ENCODE results near the gene ZFAND2A.

ZFAND2A gene

GRCh38 chr7:1188720-1189294, 28.8 kb upstream of the ZFAND2A start:
- DNase-seq (ENCODE audit: low read depth), result no peak
- no peak overlapping the region for H3K4me3 ChIP-seq (ENCODE audit: low read depth, low read length)
- TF ChIP-seq CTCF (IDR thresholded peaks at IDR 0.05; ENCODE audit: control insufficient read depth, extremely low read depth, insufficient read depth), result no peak

GRCh38 chr7:1187127-1187526, 27.1 kb upstream of the ZFAND2A start:
- no peak overlapping the region for H3K4me3 ChIP-seq (ENCODE audit: low read depth, low read length)
- no peak for DNase-seq (ENCODE audit: low read depth)
- no peak for TF ChIP-seq CTCF (IDR thresholded peaks at IDR 0.05; ENCODE audit: control insufficient read depth, extremely low read depth, insufficient read depth)

DNA sequence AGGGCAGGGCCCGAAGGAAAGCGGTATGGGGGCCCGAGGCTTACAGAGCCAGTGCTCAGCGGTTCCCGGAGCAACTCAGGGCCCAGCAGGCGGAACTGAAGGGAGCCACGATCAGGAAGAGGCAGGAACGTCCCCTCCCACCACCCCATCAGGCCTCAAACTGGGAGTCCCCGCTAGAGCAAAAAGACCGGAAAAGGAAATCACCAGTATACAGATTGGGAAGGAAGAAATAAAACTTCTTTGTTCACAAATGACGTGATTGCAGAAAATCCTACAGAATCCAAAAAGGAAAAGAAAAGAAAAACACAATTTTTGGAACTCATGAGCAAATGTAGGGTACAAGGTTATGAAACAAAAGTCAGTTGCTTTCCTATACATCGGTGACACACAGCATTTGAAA, 21.6 kb upstream of the ZFAND2A start:
- no peak overlapping the region for H3K4me3 ChIP-seq (ENCODE audit: low read depth, low read length)
- no peak for TF ChIP-seq CTCF (IDR thresholded peaks at IDR 0.05; ENCODE audit: control insufficient read depth, extremely low read depth, insufficient read depth)
- DNase-seq (ENCODE audit: low read depth), result no peak

- TF ChIP-seq CTCF (IDR thresholded peaks at IDR 0.05; ENCODE audit: control insufficient read depth, extremely low read depth, insufficient read depth), result no peak
- no peak for DNase-seq (ENCODE audit: low read depth)
- H3K4me3 ChIP-seq (ENCODE audit: low read depth, low read length), result no peak overlapping the region
These were observed 21.0 kb upstream of the ZFAND2A start for GRCh38 chr7:1181031-1181430.

DNA sequence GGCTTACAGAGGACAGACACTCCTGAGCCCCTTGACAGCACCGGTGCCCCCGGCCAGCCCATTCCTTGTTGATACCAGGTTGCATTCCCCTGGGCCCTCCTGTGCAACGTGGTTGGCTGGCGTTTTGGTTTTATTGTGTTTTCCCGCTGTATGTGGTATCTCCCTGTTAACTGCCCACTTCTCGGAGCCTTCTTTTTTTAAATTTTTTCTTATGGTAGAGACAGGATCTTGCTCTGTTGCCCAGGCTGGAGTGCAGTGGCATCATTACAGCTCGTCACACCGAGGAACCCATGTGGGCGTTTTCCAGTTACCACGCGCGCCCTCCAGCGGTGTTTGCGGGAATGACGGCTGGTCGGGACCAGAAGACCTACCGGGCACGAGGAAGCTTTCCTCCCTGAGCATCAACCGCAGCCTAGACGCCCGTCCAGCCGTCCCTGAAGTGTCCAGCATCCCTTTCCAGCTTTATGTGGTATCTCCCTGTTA, 16.9 kb upstream of the ZFAND2A start:
- H3K4me3 ChIP-seq (ENCODE audit: low read depth, low read length), result no peak overlapping the region
- TF ChIP-seq CTCF (IDR thresholded peaks at IDR 0.05; ENCODE audit: control insufficient read depth, extremely low read depth, insufficient read depth), result peak; percentile 54
- no peak for DNase-seq (ENCODE audit: low read depth)

DNA sequence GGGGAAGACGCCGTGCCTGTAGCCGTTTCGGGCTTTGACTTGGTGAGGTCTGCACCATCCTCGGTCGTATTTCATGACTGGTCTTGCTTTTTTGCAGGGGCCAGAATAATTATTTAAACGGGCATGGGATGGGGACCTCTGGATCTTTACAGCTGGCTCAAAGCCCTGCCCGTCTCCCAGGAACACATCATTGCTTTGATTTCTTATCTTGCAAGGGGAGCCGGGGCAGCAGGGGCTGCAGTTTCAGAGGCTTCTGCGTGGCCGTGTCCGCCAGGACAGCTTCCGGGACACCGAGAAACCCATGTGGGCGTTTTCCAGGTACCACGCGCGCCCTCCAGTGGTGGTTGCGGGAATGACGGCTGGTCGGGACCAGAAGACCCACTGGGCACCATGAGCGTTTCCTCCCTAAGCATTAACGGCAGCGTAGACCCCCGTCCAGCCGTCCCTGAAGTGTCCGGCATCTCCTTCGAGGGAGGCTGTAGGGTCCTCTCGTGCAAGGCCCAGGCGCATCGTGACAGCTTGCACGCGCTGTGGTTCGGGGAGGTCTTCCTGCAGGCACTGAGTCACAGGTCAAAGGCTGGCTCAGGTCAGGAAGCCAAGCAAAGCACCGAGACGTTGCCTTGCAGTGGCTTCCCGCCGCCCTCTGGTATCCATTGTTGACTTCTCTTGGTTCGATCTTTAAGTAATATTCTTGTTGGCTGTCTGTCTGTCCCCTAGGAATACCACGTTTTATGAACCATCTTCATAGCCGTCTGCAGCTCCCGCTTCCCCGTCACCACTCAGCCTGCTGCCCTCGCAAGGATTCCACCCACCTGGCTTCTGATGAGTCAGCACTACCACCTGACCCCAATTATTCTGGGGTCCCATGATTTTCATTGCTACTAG, 16.2 kb upstream of the ZFAND2A start:
- H3K4me3 ChIP-seq (ENCODE audit: low read depth, low read length), result peak overlapping the region; percentile 4; the same call in 1 of the 2 replicates
- TF ChIP-seq CTCF (IDR thresholded peaks at IDR 0.05; ENCODE audit: control insufficient read depth, extremely low read depth, insufficient read depth), result peak; percentile 84
- no peak for DNase-seq (ENCODE audit: low read depth)
